ENCODE data around the gene SLC17A3. TPM values are rescaled to one million over a fixed set of nuclear protein-coding genes. Genes with fewer than 3 reads are reported as not detected.

Gene SLC17A3
- total RNA-seq, 5 donors from 2014 or later (not counting 1 experiment from before 2014, with no cell fraction given): 0.38 to 1.0 (median 0.67) TPM; not detected in 1

Other genes starting within 250 kb of the SLC17A3 start
- gene SCGN, start 222.0 kb downstream of the SLC17A3 start, total RNA-seq: not detected
- not detected for gene SLC17A4, start 119.5 kb downstream of the SLC17A3 start, total RNA-seq
- gene SLC17A1, start 42.2 kb downstream of the SLC17A3 start, total RNA-seq: under 1 TPM in 1 of 5 donors, not detected in 4; 0.16 TPM
- not detected for gene SLC17A2, start 56.4 kb upstream of the SLC17A3 start, total RNA-seq
- gene TRIM38, start 88.6 kb upstream of the SLC17A3 start, total RNA-seq: 10 to 100 TPM; 20.5 to 29.3 (median 26.2) TPM
- 1 to 10 TPM; 1.0 to 2.4 (median 1.8) TPM for gene HFE, start 213.2 kb upstream of the SLC17A3 start, total RNA-seq